Gastrocnemius medialis (tissue), 4 donors: ENCODE measurements around the gene DLG1. TPM values are rescaled to one million over a fixed set of nuclear protein-coding genes. Genes with fewer than 3 reads are reported as not detected.

ENCODE experiments used
- ATAC-seq, 2 donors: fragments of 150-250 bp; one replicate each; pipeline ENCODE4 v1.9.1; 2016
- DNase-seq, 2 donors: peaks; one replicate each; pipeline ENCODE4 v3.0.0-alpha.2; 2019
- H3K27ac ChIP-seq, 4 donors: fragments of 200-600 bp; sonication (generic); 1 replicate in 1 of 4; 2 replicates in 3 of 4; pipeline ENCODE4 v1.5.1; 2016 to 2018; ENCODE audit warnings: mild to moderate bottlenecking in 2 of 4, moderate library complexity in 1 of 4
- H3K27me3 ChIP-seq, 3 donors: fragments of 200-600 bp; sonication (generic) in 2 of 3; 1 replicate in 1 of 3; 2 replicates in 2 of 3; pipeline versions ENCODE4 v1.5.1 to v1.6.0; 2016 to 2019; ENCODE audit warnings: mild to moderate bottlenecking in 1 of 3, moderate library complexity in 1 of 3
- H3K36me3 ChIP-seq, 2 donors: fragments of 200-600 bp; sonication (generic) in 1 of 2; one replicate each; pipeline ENCODE4 v1.5.1; 2017 to 2018
- H3K4me1 ChIP-seq, 2 donors: fragments of 200-600 bp; sonication (generic) in 1 of 2; one replicate each; pipeline ENCODE4 v1.5.1; 2016 to 2017; ENCODE audit warnings: mild to moderate bottlenecking in 2 of 2
- H3K4me3 ChIP-seq, 4 donors: fragments of 200-600 bp; sonication (generic) in 3 of 4; 1 replicate in 1 of 4; 2 replicates in 3 of 4; pipeline ENCODE4 v1.5.1; 2016 to 2019; ENCODE audit warnings: mild to moderate bottlenecking in 2 of 4
- H3K9me3 ChIP-seq, 3 donors: fragments of 200-600 bp; sonication (generic) in 2 of 3; 1 replicate in 1 of 3; 2 replicates in 2 of 3; pipeline ENCODE4 v1.5.1; 2016 to 2019
- POLR2A ChIP-seq, 2 donors: fragments of 450-650 bp; IDR thresholded peaks; one replicate each; pipeline ENCODE4 v1.6.1; 2017; ENCODE audit warnings: antibody characterized with exemption in 2 of 2, mild to moderate bottlenecking in 2 of 2, moderate library complexity in 2 of 2
- in situ Hi-C, 4 donors: fragments of 200-750 bp; cut with MboI; loops; one replicate each; pipeline versions ENCODE4 v1.15.0 to v1.8.0; 2017; ENCODE audit warnings: low sequenced_read_pairs in 4 of 4
- intact Hi-C: fragments of 100-400 bp; cut with DNase I; formaldehyde crosslinking; loops from one replicate; pipeline ENCODE4 v1.15.1; 2023; ENCODE audit warnings: low total_unique reads
- total RNA-seq, 4 donors: library from RNA; depleted of rRNA; stranded (reverse); fragments of >200 nt; gene quantifications; one replicate each; pipeline versions ENCODE4 v1.1.0 to v1.2.3, GENCODE V29; 2016
- TF ChIP-seq, protein P1 (sequence below), 5 experiments: fragments of 450-650 bp in 3 of 5; fragments of 200-600 bp in 2 of 5; sonication (generic) in 2 of 5; IDR thresholded peaks in 4 of 5; conservative IDR thresholded peaks in 1 of 5; 1 replicate in 4 of 5; 2 replicates in 1 of 5; pipeline ENCODE4 v1.5.1; 2016 to 2019; ENCODE audit warnings: antibody characterized with exemption in 5 of 5, mild to moderate bottlenecking in 3 of 5, moderate library complexity in 3 of 5

Gene DLG1
- total RNA-seq, 4 donors from 2014 or later: 41.4 to 112 (median 61.1) TPM

DNA sequence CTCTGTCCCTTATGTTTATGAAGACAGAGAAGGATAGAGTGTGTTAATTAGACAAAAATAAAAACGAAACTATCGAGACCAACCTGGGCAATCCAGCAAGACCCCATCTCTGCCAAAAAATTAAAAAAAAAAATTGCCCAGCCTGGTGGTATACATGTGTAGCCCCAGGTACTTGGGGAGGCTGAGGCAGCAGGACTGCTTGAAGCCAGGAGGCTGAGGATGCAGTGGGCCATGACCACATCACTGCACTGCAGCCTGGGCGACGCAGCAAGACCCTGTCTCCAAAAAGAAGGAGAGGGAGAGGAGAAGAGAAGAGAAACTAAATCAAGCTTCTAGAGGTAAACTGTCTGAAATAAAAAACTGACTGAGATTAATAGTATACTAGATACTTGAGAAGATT is 32.1 kb downstream of the DLG1 start:
- peaks cover 52 to 54% of the 10 kb centered on the region in 2 donors for H3K4me1 ChIP-seq
- H3K27ac ChIP-seq: no peak overlapping the region
- no peak overlapping the region for H3K4me3 ChIP-seq
- TF ChIP-seq, protein P1, sequence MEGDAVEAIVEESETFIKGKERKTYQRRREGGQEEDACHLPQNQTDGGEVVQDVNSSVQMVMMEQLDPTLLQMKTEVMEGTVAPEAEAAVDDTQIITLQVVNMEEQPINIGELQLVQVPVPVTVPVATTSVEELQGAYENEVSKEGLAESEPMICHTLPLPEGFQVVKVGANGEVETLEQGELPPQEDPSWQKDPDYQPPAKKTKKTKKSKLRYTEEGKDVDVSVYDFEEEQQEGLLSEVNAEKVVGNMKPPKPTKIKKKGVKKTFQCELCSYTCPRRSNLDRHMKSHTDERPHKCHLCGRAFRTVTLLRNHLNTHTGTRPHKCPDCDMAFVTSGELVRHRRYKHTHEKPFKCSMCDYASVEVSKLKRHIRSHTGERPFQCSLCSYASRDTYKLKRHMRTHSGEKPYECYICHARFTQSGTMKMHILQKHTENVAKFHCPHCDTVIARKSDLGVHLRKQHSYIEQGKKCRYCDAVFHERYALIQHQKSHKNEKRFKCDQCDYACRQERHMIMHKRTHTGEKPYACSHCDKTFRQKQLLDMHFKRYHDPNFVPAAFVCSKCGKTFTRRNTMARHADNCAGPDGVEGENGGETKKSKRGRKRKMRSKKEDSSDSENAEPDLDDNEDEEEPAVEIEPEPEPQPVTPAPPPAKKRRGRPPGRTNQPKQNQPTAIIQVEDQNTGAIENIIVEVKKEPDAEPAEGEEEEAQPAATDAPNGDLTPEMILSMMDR (IDR thresholded peaks at IDR 0.05 in 4 of 5, conservative IDR thresholded peaks at IDR 0.05 in 1 of 5): no peak
- TF ChIP-seq POLR2A (IDR thresholded peaks at IDR 0.05): no peak
- intact Hi-C loops (no loop called here), in situ Hi-C loops (no loop called here)
- no peak for DNase-seq
- H3K9me3 ChIP-seq: no peaks in the 10 kb centered on the region
- H3K36me3 ChIP-seq: no peaks in the 10 kb centered on the region
- no peak for ATAC-seq
- H3K27me3 ChIP-seq: no peaks in the 10 kb centered on the region

DNA sequence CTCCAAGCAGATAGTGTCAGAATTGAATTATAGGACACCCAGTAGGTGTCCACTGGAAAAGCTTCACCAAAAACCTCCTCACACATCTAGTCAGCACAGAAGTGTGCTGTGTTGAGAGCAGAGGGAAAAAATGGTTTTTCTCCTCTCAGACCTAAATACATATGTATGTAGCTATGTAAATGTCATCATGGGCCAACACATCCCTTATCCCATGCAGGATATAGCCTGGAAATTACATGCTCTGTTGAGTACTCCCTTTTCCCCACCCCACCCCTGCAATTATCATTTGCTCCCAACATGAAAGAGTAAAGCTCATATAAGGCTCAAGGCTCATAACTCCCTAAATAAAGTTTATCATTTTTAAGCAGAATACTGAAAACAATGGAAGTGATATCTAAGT is 35.7 kb downstream of the DLG1 start:
- intact Hi-C loops: no loop called here
- no peaks in the 10 kb centered on the region for H3K36me3 ChIP-seq
- TF ChIP-seq POLR2A (IDR thresholded peaks at IDR 0.05): no peak
- TF ChIP-seq, protein P1 (IDR thresholded peaks at IDR 0.05 in 4 of 5, conservative IDR thresholded peaks at IDR 0.05 in 1 of 5): no peak
- no peaks in the 10 kb centered on the region for H3K9me3 ChIP-seq
- no peak overlapping the region for H3K4me3 ChIP-seq
- no peak overlapping the region for H3K27ac ChIP-seq
- no peaks in the 10 kb centered on the region for H3K27me3 ChIP-seq
- DNase-seq (no peak), ATAC-seq (no peak)
- peaks cover 49 to 54% of the 10 kb centered on the region in 2 donors for H3K4me1 ChIP-seq
- in situ Hi-C loops: loop anchor here in 1 of 4 donors (5.0 kb wide), 1 partner anchor 250 kb away; no protein-coding TSS in a partner anchor

DNA sequence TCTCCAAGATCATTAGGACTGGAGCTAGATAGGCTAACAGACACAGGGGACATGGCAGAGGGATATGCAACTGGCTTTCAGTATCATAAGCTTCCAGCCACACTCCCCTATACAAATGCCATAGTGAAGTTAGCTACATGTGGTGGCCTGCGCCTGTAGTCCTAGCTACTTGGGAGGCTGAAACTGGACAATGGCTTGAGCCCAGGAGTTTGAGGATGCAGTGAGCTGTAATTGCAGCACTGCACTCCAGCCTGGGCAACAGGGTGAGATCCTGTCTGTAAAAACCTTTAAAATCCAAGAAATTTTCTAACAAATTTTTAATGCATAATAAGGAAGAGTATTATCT is 37.3 kb downstream of the DLG1 start:
- ATAC-seq (no peak), DNase-seq (no peak)

DNA sequence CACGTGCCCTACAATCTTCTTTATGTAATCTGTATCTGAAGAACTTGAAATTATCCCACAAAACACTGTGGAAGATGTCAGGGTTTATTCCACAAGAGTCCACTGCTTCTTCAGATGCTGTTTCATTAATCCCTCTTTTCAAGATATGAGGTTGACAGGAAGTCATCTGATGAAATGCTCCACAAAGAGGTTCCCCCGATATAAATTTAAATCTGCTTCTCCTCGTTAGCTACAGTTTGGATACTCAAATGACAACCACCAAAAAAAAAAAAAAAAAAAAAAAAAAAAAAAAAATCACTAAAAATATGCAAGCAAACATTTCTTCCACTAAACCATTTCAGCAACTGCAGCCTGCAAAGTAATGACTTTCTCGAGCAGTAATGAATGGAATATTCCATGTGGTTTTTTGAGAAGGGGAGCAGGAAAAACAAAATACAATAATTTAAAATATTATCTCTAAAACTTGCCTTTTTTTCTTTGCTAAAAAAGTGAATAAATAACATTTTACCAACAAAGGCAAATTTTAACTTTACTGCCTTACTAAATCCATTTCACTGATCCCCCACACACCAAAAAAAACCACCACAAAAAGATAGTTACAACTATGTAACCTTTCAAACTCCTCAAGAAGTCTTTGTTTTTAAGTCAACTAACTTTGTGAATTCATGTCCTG is 37.8 kb downstream of the DLG1 start:
- peaks cover 57 to 59% of the 10 kb centered on the region in 2 donors for H3K4me1 ChIP-seq
- in situ Hi-C loops (loop anchor here in 1 of 4 donors (5.0 kb wide), 1 partner anchor 252 kb away; no protein-coding TSS in a partner anchor), intact Hi-C loops (no loop called here)
- TF ChIP-seq POLR2A (IDR thresholded peaks at IDR 0.05): no peak
- TF ChIP-seq, protein P1 (IDR thresholded peaks at IDR 0.05 in 4 of 5, conservative IDR thresholded peaks at IDR 0.05 in 1 of 5): no peak
- no peaks in the 10 kb centered on the region for H3K27me3 ChIP-seq
- ATAC-seq (no peak), DNase-seq (no peak)
- H3K4me3 ChIP-seq: no peak overlapping the region
- H3K27ac ChIP-seq: no peak overlapping the region
- H3K36me3 ChIP-seq: no peaks in the 10 kb centered on the region
- H3K9me3 ChIP-seq: no peaks in the 10 kb centered on the region

More for the DNA sequence above, 37.3 kb downstream of the DLG1 start:
- in situ Hi-C loops (loop anchor here in 1 of 4 donors (5.0 kb wide), 1 partner anchor 251 kb away; no protein-coding TSS in a partner anchor), intact Hi-C loops (no loop called here)
- Histone ChIP-seq H3K27me3 (no peaks in the 10 kb centered on the region), H3K9me3 (no peaks in the 10 kb centered on the region), H3K36me3 (no peaks in the 10 kb centered on the region), H3K27ac (no peak overlapping the region), H3K4me3 (no peak overlapping the region), H3K4me1 (peaks cover 57 to 59% of the 10 kb centered on the region in 2 donors)
- TF ChIP-seq, protein P1 (IDR thresholded peaks at IDR 0.05 in 4 of 5, conservative IDR thresholded peaks at IDR 0.05 in 1 of 5): no peak
- TF ChIP-seq POLR2A (IDR thresholded peaks at IDR 0.05): no peak
